HepG2 (cell line): ENCODE data around the gene PIM3. TPM values are rescaled to one million over a fixed set of nuclear protein-coding genes. Genes with fewer than 3 reads are reported as not detected.
A peak's percentile ranks its signal among the peaks of the same experiment; 100 is the strongest.

Experiments
- AKAP8 ChIP-seq: sonication (generic); formaldehyde crosslinking; IDR thresholded peaks from 2 replicates; pipeline ENCODE4 v1.5.1; 2020; ENCODE audit warnings: mild to moderate bottlenecking, missing genetic modification reagents
- CAMTA2 ChIP-seq: sonication (generic); formaldehyde crosslinking; IDR thresholded peaks from 2 replicates; pipeline ENCODE4 v1.4.0; 2020; ENCODE audit warnings: mild to moderate bottlenecking, missing genetic modification reagents, borderline replicate concordance
- DNMT1 ChIP-seq: sonication (generic); formaldehyde crosslinking; IDR thresholded peaks from 2 replicates; pipeline ENCODE4 v1.5.1; 2020; ENCODE audit warnings: mild to moderate bottlenecking, missing genetic modification reagents
- HIC2 ChIP-seq: sonication (generic); formaldehyde crosslinking; IDR thresholded peaks from 2 replicates; pipeline ENCODE4 v1.9.0; 2022; ENCODE audit warnings: low read depth, missing genetic modification reagents
- HNF4A ChIP-seq: sonication (generic); formaldehyde crosslinking; IDR thresholded peaks from 2 replicates; pipeline ENCODE4 v1.4.0; 2020; ENCODE audit warnings: missing genetic modification reagents
- HNF4G ChIP-seq, 2 experiments: sonication (generic) in 1 of 2; formaldehyde crosslinking in 1 of 2; IDR thresholded peaks; 2 replicates each; pipeline versions ENCODE4 v1.4.0 to v1.6.1; 2011 to 2020; ENCODE audit warnings: borderline replicate concordance in 2 of 2, low read depth in 2 of 2, mild to moderate bottlenecking in 2 of 2, low read length in 1 of 2, missing genetic modification reagents in 1 of 2, moderate library complexity in 1 of 2
- JARID2 ChIP-seq: sonication (generic); formaldehyde crosslinking; IDR thresholded peaks from 2 replicates; pipeline ENCODE4 v1.8.1; 2023; ENCODE audit warnings: missing genetic modification reagents, inconsistent platforms; ENCODE audit not compliant: insufficient replicate concordance
- MTF1 ChIP-seq: sonication (generic); formaldehyde crosslinking; IDR thresholded peaks from 2 replicates; pipeline ENCODE4 v1.5.0; 2020; ENCODE audit warnings: missing genetic modification reagents
- PAXIP1 ChIP-seq: sonication (generic); formaldehyde crosslinking; conservative IDR thresholded peaks from 2 replicates; pipeline ENCODE4 v1.4.0; 2020; ENCODE audit warnings: mild to moderate bottlenecking, missing genetic modification reagents, moderate library complexity
- PHF8 ChIP-seq: sonication (generic); formaldehyde crosslinking; IDR thresholded peaks from 2 replicates; pipeline ENCODE4 v1.5.0; 2020; ENCODE audit warnings: missing genetic modification reagents
- SRSF9 ChIP-seq: fragments of 200-400 bp; formaldehyde crosslinking; IDR thresholded peaks from 2 replicates; pipeline ENCODE4 v1.6.1; 2018; ENCODE audit warnings: borderline replicate concordance, mild to moderate bottlenecking, low read depth, low read length; ENCODE audit not compliant: insufficient read depth, poor library complexity, severe bottlenecking
- TOE1 ChIP-seq: sonication (generic); formaldehyde crosslinking; IDR thresholded peaks from 2 replicates; pipeline ENCODE4 v1.4.0; 2020; ENCODE audit warnings: mild to moderate bottlenecking, missing genetic modification reagents
- ZEB1 ChIP-seq: IDR thresholded peaks from 2 replicates; pipeline ENCODE4 v1.6.1; 2012; ENCODE audit warnings: mild to moderate bottlenecking, low read depth, inconsistent platforms; ENCODE audit not compliant: insufficient replicate concordance
- ZMYM3 ChIP-seq: sonication (generic); formaldehyde crosslinking; IDR thresholded peaks from 2 replicates; pipeline ENCODE4 v1.5.1; 2020; ENCODE audit warnings: mild to moderate bottlenecking, missing genetic modification reagents
- ZNF18 ChIP-seq: sonication (generic); formaldehyde crosslinking; IDR thresholded peaks from 2 replicates; pipeline ENCODE4 v1.8.0; 2022; ENCODE audit warnings: mild to moderate bottlenecking, missing genetic modification reagents; ENCODE audit not compliant: insufficient replicate concordance
- ZNF232 ChIP-seq: sonication (generic); formaldehyde crosslinking; IDR thresholded peaks from 2 replicates; pipeline ENCODE4 v1.4.0; 2020; ENCODE audit warnings: missing genetic modification reagents, borderline replicate concordance
- ZNF569 ChIP-seq: sonication (generic); formaldehyde crosslinking; IDR thresholded peaks from 2 replicates; pipeline ENCODE4 v1.5.0; 2020; ENCODE audit warnings: mild to moderate bottlenecking, missing genetic modification reagents, moderate library complexity, borderline replicate concordance
- ZNF749 ChIP-seq: sonication (generic); formaldehyde crosslinking; IDR thresholded peaks from 2 replicates; pipeline ENCODE4 v1.8.0; 2022; ENCODE audit warnings: mild to moderate bottlenecking, missing genetic modification reagents, moderate library complexity, borderline replicate concordance
- polyA plus RNA-seq, 8 experiments: library from polyadenylated mRNA; depleted of rRNA in 3 of 8; stranded (reverse) in 7 of 8; unstranded in 1 of 8; fragments of >200 nt; fragmentation: Illumina TruSeq in 4 of 8; extraction: Trizol in 4 of 8; gene quantifications; 2 replicates each; pipeline versions ENCODE4 v1.2.1 to v1.2.3, GENCODE V29; 2011 to 2016; ENCODE audit warnings: low read depth in 4 of 8, missing spikeins in 1 of 8, mixed read lengths in 1 of 8; ENCODE audit not compliant: insufficient read depth in 1 of 8
- total RNA-seq, 5 experiments: library from RNA; depleted of rRNA; stranded (reverse); fragments of >200 nt; fragmentation: Illumina TruSeq; extraction: Trizol; gene quantifications; 2 replicates each; pipeline ENCODE4 v1.2.3, GENCODE V29; 2016; ENCODE audit warnings: low read depth in 1 of 5

Gene PIM3
- total and polyA plus RNA-seq, 2 of the 13 experiments (the other 11 are each of a cell fraction or from before 2014, with no cell fraction given) = 21.6 to 31.2 TPM

GRCh38 chr22:49958931-49959781 lies 1.4 kb upstream of the PIM3 start (continued):
- TF ChIP-seq HNF4A (CRISPR knock-in tag) (peak; percentile 19; the same call in 1 of the 2 replicates), PAXIP1 (CRISPR knock-in tag) (peak; percentile 67), DNMT1 (CRISPR knock-in tag) (no peak), ZNF18 (peak; percentile 85), PHF8 (CRISPR knock-in tag) (peak; percentile 12; the same call in 1 of the 2 replicates), ZEB1 (no peak), HNF4G (IDR thresholded peaks at IDR 0.05; ENCODE audit: borderline replicate concordance, low read depth, low read length) (no peak), HNF4G (CRISPR knock-in tag; IDR thresholded peaks at IDR 0.05; ENCODE audit: borderline replicate concordance, low read depth) (0 out of 2 replicates have a peak, but pooled peaks have one; percentile 11), JARID2 (peak; percentile 14), TOE1 (CRISPR knock-in tag) (no peak), ZNF232 (CRISPR knock-in tag) (no peak), AKAP8 (CRISPR knock-in tag) (peak; percentile 78; the same call in 1 of the 2 replicates), MTF1 (CRISPR knock-in tag) (no peak), ZNF749 (CRISPR knock-in tag) (no peak), CAMTA2 (CRISPR knock-in tag) (no peak), HIC2 (no peak; the same call in 1 of the 2 replicates), ZMYM3 (CRISPR knock-in tag) (no peak), SRSF9 (no peak), ZNF569 (no peak)
